HG02973 (cell line): ENCODE data around the gene CELSR1.

Experiments used
- ATAC-seq: cut with Tn5 transposase; IDR thresholded peaks from one replicate; pipeline ENCODE4 v1.9.1; 2021; ENCODE audit warnings: moderate library complexity; ENCODE audit not compliant: unreplicated experiment

The CELSR1 gene

GRCh38 chr22:46366801-46367706, 170.4 kb downstream of the CELSR1 start:
- ATAC-seq, result no peak

- no peak for ATAC-seq
Measured at GRCh38 chr22:46366327-46366731, 171.1 kb downstream of the CELSR1 start.

- ATAC-seq, result no peak
Measured at GRCh38 chr22:46365166-46365624, 172.2 kb downstream of the CELSR1 start.

GRCh38 chr22:46364341-46365165, 172.9 kb downstream of the CELSR1 start:
- no peak for ATAC-seq

GRCh38 chr22:46363611-46364321, 173.7 kb downstream of the CELSR1 start:
- ATAC-seq, result no peak

GRCh38 chr22:46362934-46363515, 174.4 kb downstream of the CELSR1 start:
- ATAC-seq, result no peak

- no peak for ATAC-seq
Measured at GRCh38 chr22:46362203-46362933, 175.1 kb downstream of the CELSR1 start.

GRCh38 chr22:46361826-46362202, 175.6 kb downstream of the CELSR1 start:
- no peak for ATAC-seq

- ATAC-seq, result no peak
Measured at GRCh38 chr22:46360891-46361290, 176.5 kb downstream of the CELSR1 start.

- ATAC-seq, result no peak
Measured at GRCh38 chr22:46360097-46360496, 177.3 kb downstream of the CELSR1 start.

- no peak for ATAC-seq
Measured at GRCh38 chr22:46359362-46359761, 178.1 kb downstream of the CELSR1 start.

- no peak for ATAC-seq
Measured at GRCh38 chr22:46358766-46359165, 178.7 kb downstream of the CELSR1 start.

- ATAC-seq, result no peak
Measured at GRCh38 chr22:46357711-46358520, 179.5 kb downstream of the CELSR1 start.

- no peak for ATAC-seq
Measured at GRCh38 chr22:46356496-46357480, 180.6 kb downstream of the CELSR1 start.

- no peak for ATAC-seq
Measured at GRCh38 chr22:46355996-46356471, 181.4 kb downstream of the CELSR1 start.

GRCh38 chr22:46355369-46355995, 181.9 kb downstream of the CELSR1 start:
- no peak for ATAC-seq

- ATAC-seq, result no peak
Measured at GRCh38 chr22:46354993-46355305, 182.5 kb downstream of the CELSR1 start.
